ENCODE results near the gene COL23A1.
A peak's percentile ranks its signal among the peaks of the same experiment; 100 is the strongest.

COL23A1 gene

DNA sequence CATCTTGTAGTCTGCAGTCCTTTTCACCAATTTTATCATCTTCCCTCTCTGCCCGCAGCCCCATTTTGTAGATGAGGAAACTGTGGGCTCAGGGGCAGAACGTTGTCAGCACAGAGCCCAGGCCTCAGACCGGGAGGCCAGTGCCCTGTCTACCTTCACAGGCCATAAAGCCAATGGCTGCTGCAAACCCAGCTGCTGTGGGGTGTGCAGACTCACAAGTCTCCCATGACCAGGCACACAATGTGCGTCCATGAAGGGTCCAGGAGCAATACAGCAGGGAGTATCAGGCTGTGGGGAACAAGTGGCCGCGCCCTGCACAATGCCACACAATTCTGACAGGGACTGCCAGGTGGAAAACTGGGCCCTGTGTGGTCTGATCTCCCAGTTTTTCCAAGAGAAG is 71.0 kb downstream of the COL23A1 start:
- H4K8ac ChIP-seq (ENCODE audit: low read depth, low read length): no peak overlapping the region
- peak overlapping the region in 1 of 2 donors; percentile 47 for H3K4me3 ChIP-seq (ENCODE audit: low read length in 2 of 2)
- H2BK15ac ChIP-seq (ENCODE audit: low read length): no peak overlapping the region
- WGBS, 2 donors (ENCODE audit: extremely low coverage in 2 of 2, insufficient read length in 2 of 2, insufficient replicate concordance in 1 of 2): no CpG with 5 or more reads among the region's 6 CpGs
- H3K18ac ChIP-seq (ENCODE audit: low read length): no peak overlapping the region
- no peak overlapping the region for H2AFZ ChIP-seq (ENCODE audit: low read length)
- no peak overlapping the region for H4K91ac ChIP-seq (ENCODE audit: low read depth, low read length, poor library complexity)
- no peaks in the 10 kb centered on the region for H3K36me3 ChIP-seq (replicated peaks in 1 of 2; ENCODE audit: control insufficient read depth in 2 of 2, insufficient read depth in 2 of 2, low read length in 2 of 2)
- no peak for DNase-seq (ENCODE audit: low spot score)
- H3K4ac ChIP-seq (ENCODE audit: low read length): no peak overlapping the region
- no peak overlapping the region for H3K14ac ChIP-seq (ENCODE audit: low read length)
- no peaks in the 10 kb centered on the region for H3K4me1 ChIP-seq (ENCODE audit: control insufficient read depth in 2 of 2, insufficient read depth in 1 of 2, low read depth in 1 of 2, low read length in 2 of 2)
- no peaks in the 10 kb centered on the region for H3K79me1 ChIP-seq (ENCODE audit: low read depth, low read length)
- H2AK5ac ChIP-seq (ENCODE audit: low read depth, low read length): no peak overlapping the region
- H3K27ac ChIP-seq (replicated peaks; ENCODE audit: low read length): no peak overlapping the region
- H2BK120ac ChIP-seq (ENCODE audit: low read depth, low read length): no peak overlapping the region
- H2BK12ac ChIP-seq (ENCODE audit: low read length): no peak overlapping the region
- no peak overlapping the region for H3K4me2 ChIP-seq (ENCODE audit: insufficient read depth, low read length, poor library complexity, severe bottlenecking)
- no peaks in the 10 kb centered on the region for H3K27me3 ChIP-seq (ENCODE audit: control insufficient read depth in 3 of 3, insufficient read depth in 3 of 3, low read depth in 1 of 3, low read length in 3 of 3)
- no peak overlapping the region for H3K9ac ChIP-seq (ENCODE audit: low read depth, low read length, poor library complexity)
- H3K23ac ChIP-seq (ENCODE audit: low read depth, low read length, poor library complexity): no peak overlapping the region
- H3K9me3 ChIP-seq (replicated peaks in 1 of 2; ENCODE audit: control insufficient read depth in 2 of 2, insufficient read depth in 1 of 2, low read depth in 1 of 2, low read length in 2 of 2): peaks cover 4 to 9% of the 10 kb centered on the region in 2 donors
- H2BK5ac ChIP-seq (ENCODE audit: low read length): no peak overlapping the region

DNA sequence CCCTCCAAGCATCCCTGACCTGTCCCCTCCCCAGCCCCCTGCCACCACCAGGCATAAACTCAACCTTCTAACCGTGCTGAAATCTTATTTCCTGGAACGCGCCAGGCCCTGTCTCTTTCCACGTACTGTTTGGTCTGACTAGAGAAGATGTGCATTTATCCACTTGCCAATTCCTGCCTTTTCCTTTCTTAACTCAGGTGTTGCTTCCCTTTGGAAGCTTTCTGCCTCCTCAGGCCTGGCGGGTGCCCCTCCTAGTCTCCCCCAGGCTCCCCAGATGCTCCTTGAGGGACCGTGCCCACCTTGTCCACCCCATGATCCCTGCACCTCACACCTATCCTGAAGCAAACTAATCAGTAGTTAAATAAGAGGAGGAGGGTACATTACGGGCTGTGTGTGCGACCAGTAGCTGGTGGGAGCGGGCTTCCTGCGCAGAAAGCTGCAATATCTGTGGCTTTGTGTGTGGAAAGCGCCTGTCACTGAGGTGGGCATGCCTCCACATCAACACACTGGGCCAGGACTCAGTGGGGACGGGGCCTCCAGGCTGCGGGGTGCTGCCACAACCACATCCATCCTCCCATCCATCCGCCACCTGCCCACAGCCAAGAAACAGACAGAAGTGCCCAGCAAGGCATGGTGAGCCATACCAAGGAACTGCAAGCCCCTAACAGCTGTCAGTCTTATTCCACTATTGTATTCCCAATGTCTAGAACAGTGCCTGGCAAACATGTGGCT is 73.5 kb downstream of the COL23A1 start:
- H3K4ac ChIP-seq (ENCODE audit: low read length): no peak overlapping the region
- H3K27me3 ChIP-seq (ENCODE audit: control insufficient read depth in 3 of 3, insufficient read depth in 3 of 3, low read depth in 1 of 3, low read length in 3 of 3): no peaks in the 10 kb centered on the region
- H2AK5ac ChIP-seq (ENCODE audit: low read depth, low read length): no peak overlapping the region
- no peak overlapping the region for H2AFZ ChIP-seq (ENCODE audit: low read length)
- no peak overlapping the region for H4K91ac ChIP-seq (ENCODE audit: low read depth, low read length, poor library complexity)
- WGBS, 2 donors (ENCODE audit: extremely low coverage in 2 of 2, insufficient read length in 2 of 2, insufficient replicate concordance in 1 of 2): no CpG with 5 or more reads among the region's 14 CpGs
- H2BK12ac ChIP-seq (ENCODE audit: low read length): peak overlapping the region; percentile 58
- H2BK15ac ChIP-seq (ENCODE audit: low read length): no peak overlapping the region
- H3K14ac ChIP-seq (ENCODE audit: low read length): no peak overlapping the region
- DNase-seq (ENCODE audit: low spot score): no peak
- no peak overlapping the region for H3K27ac ChIP-seq (replicated peaks; ENCODE audit: low read length)
- peak overlapping the region; percentile 23 for H3K18ac ChIP-seq (ENCODE audit: low read length)
- no peaks in the 10 kb centered on the region for H3K79me1 ChIP-seq (ENCODE audit: low read depth, low read length)
- no peak overlapping the region for H3K9ac ChIP-seq (ENCODE audit: low read depth, low read length, poor library complexity)
- H3K36me3 ChIP-seq (replicated peaks in 1 of 2; ENCODE audit: control insufficient read depth in 2 of 2, insufficient read depth in 2 of 2, low read length in 2 of 2): no peaks in the 10 kb centered on the region
- no peak overlapping the region for H2BK5ac ChIP-seq (ENCODE audit: low read length)
- no peak overlapping the region for H2BK120ac ChIP-seq (ENCODE audit: low read depth, low read length)
- no peaks in the 10 kb centered on the region for H3K4me1 ChIP-seq (ENCODE audit: control insufficient read depth in 2 of 2, insufficient read depth in 1 of 2, low read depth in 1 of 2, low read length in 2 of 2)
- no peak overlapping the region for H4K8ac ChIP-seq (ENCODE audit: low read depth, low read length)
- H3K9me3 ChIP-seq (replicated peaks in 1 of 2; ENCODE audit: control insufficient read depth in 2 of 2, insufficient read depth in 1 of 2, low read depth in 1 of 2, low read length in 2 of 2): peaks cover 2 to 15% of the 10 kb centered on the region in 2 donors
- H3K23ac ChIP-seq (ENCODE audit: low read depth, low read length, poor library complexity): no peak overlapping the region
- peak overlapping the region in 1 of 2 donors; percentile 36 for H3K4me3 ChIP-seq (ENCODE audit: low read length in 2 of 2)
- H3K4me2 ChIP-seq (ENCODE audit: insufficient read depth, low read length, poor library complexity, severe bottlenecking): no peak overlapping the region

DNA sequence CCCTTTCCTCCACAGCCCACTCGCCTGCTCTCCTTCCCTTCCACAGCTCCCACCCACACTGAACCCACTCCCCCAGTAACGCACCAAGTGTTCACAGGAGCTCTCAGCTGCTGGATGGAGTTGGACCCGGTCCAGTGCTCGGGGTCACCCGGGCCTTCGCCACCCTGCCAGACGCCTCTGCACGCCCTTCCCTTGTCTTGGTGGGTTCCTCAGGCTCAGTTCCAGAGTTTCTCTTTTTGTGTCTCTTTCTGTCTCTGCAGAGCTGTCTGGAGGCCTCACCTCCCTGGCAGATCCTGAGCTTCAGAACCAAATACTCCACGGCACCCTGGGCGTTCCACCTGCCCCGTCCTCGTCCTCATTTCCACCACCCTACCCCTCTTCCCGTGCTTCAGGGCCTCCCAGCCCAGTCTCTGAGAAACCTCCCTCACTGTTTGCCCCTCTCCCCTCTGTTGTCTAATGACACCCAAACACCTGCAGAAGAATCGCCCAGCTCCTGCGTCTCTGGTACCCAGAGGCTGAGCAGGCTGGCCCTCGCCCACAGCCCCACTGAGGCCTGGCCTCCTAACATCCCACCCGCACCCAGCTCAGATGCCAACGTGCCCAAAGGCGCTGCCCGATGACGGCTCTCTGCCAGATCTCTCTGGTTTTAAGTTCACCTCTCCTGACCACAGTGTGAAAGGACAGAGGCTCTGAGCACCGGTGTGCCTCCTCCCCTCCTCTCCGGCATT is 74.3 kb downstream of the COL23A1 start:
- no peak overlapping the region for H3K4ac ChIP-seq (ENCODE audit: low read length)
- no peak overlapping the region for H2BK120ac ChIP-seq (ENCODE audit: low read depth, low read length)
- no peak overlapping the region for H4K91ac ChIP-seq (ENCODE audit: low read depth, low read length, poor library complexity)
- H4K8ac ChIP-seq (ENCODE audit: low read depth, low read length): peak overlapping the region; percentile 79
- peak overlapping the region; percentile 57 for H2AK5ac ChIP-seq (ENCODE audit: low read depth, low read length)
- peak overlapping the region; percentile 48 for H3K18ac ChIP-seq (ENCODE audit: low read length)
- H3K27me3 ChIP-seq (ENCODE audit: control insufficient read depth in 3 of 3, insufficient read depth in 3 of 3, low read depth in 1 of 3, low read length in 3 of 3): no peaks in the 10 kb centered on the region
- H3K14ac ChIP-seq (ENCODE audit: low read length): peak overlapping the region; percentile 72
- no peaks in the 10 kb centered on the region for H3K36me3 ChIP-seq (replicated peaks in 1 of 2; ENCODE audit: control insufficient read depth in 2 of 2, insufficient read depth in 2 of 2, low read length in 2 of 2)
- peak overlapping the region; percentile 10 for H3K9ac ChIP-seq (ENCODE audit: low read depth, low read length, poor library complexity)
- H3K4me1 ChIP-seq (ENCODE audit: control insufficient read depth in 2 of 2, insufficient read depth in 1 of 2, low read depth in 1 of 2, low read length in 2 of 2): no peaks in the 10 kb centered on the region
- peaks cover 2 to 15% of the 10 kb centered on the region in 2 donors for H3K9me3 ChIP-seq (replicated peaks in 1 of 2; ENCODE audit: control insufficient read depth in 2 of 2, insufficient read depth in 1 of 2, low read depth in 1 of 2, low read length in 2 of 2)
- no peak overlapping the region for H2BK15ac ChIP-seq (ENCODE audit: low read length)
- no peak overlapping the region for H3K23ac ChIP-seq (ENCODE audit: low read depth, low read length, poor library complexity)
- no peak overlapping the region for H3K4me3 ChIP-seq (ENCODE audit: low read length in 2 of 2)
- H3K27ac ChIP-seq (replicated peaks; ENCODE audit: low read length): no peak overlapping the region
- DNase-seq (ENCODE audit: low spot score): no peak
- no CpG with 5 or more reads among the region's 23 CpGs for WGBS, 2 donors (ENCODE audit: extremely low coverage in 2 of 2, insufficient read length in 2 of 2, insufficient replicate concordance in 1 of 2)
- no peaks in the 10 kb centered on the region for H3K79me1 ChIP-seq (ENCODE audit: low read depth, low read length)
- H2BK5ac ChIP-seq (ENCODE audit: low read length): no peak overlapping the region
- H2AFZ ChIP-seq (ENCODE audit: low read length): no peak overlapping the region
- peak overlapping the region; percentile 58 for H2BK12ac ChIP-seq (ENCODE audit: low read length)
- H3K4me2 ChIP-seq (ENCODE audit: insufficient read depth, low read length, poor library complexity, severe bottlenecking): no peak overlapping the region

GRCh38 chr5:178514851-178515418 is 75.3 kb downstream of the COL23A1 start:
- no peak overlapping the region for H3K4ac ChIP-seq (ENCODE audit: low read length)
- peak overlapping the region; percentile 53 for H3K18ac ChIP-seq (ENCODE audit: low read length)
- WGBS, 2 donors (ENCODE audit: extremely low coverage in 2 of 2, insufficient read length in 2 of 2, insufficient replicate concordance in 1 of 2): no CpG with 5 or more reads among the region's 6 CpGs
- H3K9me3 ChIP-seq (replicated peaks in 1 of 2; ENCODE audit: control insufficient read depth in 2 of 2, insufficient read depth in 1 of 2, low read depth in 1 of 2, low read length in 2 of 2): peaks cover 2 to 9% of the 10 kb centered on the region in 2 donors
- H3K4me1 ChIP-seq (ENCODE audit: control insufficient read depth in 2 of 2, insufficient read depth in 1 of 2, low read depth in 1 of 2, low read length in 2 of 2): no peaks in the 10 kb centered on the region
- H3K9ac ChIP-seq (ENCODE audit: low read depth, low read length, poor library complexity): no peak overlapping the region
- no peak overlapping the region for H2BK12ac ChIP-seq (ENCODE audit: low read length)
- DNase-seq (ENCODE audit: low spot score): no peak
- no peak overlapping the region for H3K4me3 ChIP-seq (ENCODE audit: low read length in 2 of 2)
- H3K23ac ChIP-seq (ENCODE audit: low read depth, low read length, poor library complexity): peak overlapping the region; percentile 18
- no peak overlapping the region for H2BK120ac ChIP-seq (ENCODE audit: low read depth, low read length)
- peak overlapping the region; percentile 28 for H3K14ac ChIP-seq (ENCODE audit: low read length)
- no peaks in the 10 kb centered on the region for H3K36me3 ChIP-seq (replicated peaks in 1 of 2; ENCODE audit: control insufficient read depth in 2 of 2, insufficient read depth in 2 of 2, low read length in 2 of 2)
- H2AK5ac ChIP-seq (ENCODE audit: low read depth, low read length): peak overlapping the region; percentile 57
- H4K8ac ChIP-seq (ENCODE audit: low read depth, low read length): no peak overlapping the region
- no peaks in the 10 kb centered on the region for H3K27me3 ChIP-seq (ENCODE audit: control insufficient read depth in 3 of 3, insufficient read depth in 3 of 3, low read depth in 1 of 3, low read length in 3 of 3)
- no peak overlapping the region for H3K27ac ChIP-seq (replicated peaks; ENCODE audit: low read length)
- no peak overlapping the region for H3K4me2 ChIP-seq (ENCODE audit: insufficient read depth, low read length, poor library complexity, severe bottlenecking)
- no peak overlapping the region for H2AFZ ChIP-seq (ENCODE audit: low read length)
- H3K79me1 ChIP-seq (ENCODE audit: low read depth, low read length): no peaks in the 10 kb centered on the region
- H4K91ac ChIP-seq (ENCODE audit: low read depth, low read length, poor library complexity): no peak overlapping the region
- H2BK5ac ChIP-seq (ENCODE audit: low read length): no peak overlapping the region
- H2BK15ac ChIP-seq (ENCODE audit: low read length): peak overlapping the region; percentile 24

All from neuronal stem cell (in vitro differentiated cells).